ENCODE measurements around the gene FAM111B.
"Not testable (repeated sequence)": the region's sequence is repeated elsewhere in the genome, so short reads cannot be mapped to it uniquely, and the experiment has no call there.

The FAM111B gene

GRCh38 chr11:59102259-59102765, 4.7 kb upstream of the FAM111B start:
- no peak for DNase-seq (ENCODE audit: low read depth, low spot score)

- not testable (repeated sequence) for DNase-seq (ENCODE audit: low read depth, low spot score)
Measured at GRCh38 chr11:59107721-59108120, 684 bp downstream of the FAM111B start.

GRCh38 chr11:59112494-59112893, 5.5 kb downstream of the FAM111B start:
- no peak for DNase-seq (ENCODE audit: low read depth, low spot score)

GRCh38 chr11:59114344-59114743, 7.3 kb downstream of the FAM111B start:
- DNase-seq (ENCODE audit: low read depth, low spot score): no peak

GRCh38 chr11:59115553-59115952, 8.5 kb downstream of the FAM111B start:
- DNase-seq (ENCODE audit: low read depth, low spot score): no peak

- no peak for DNase-seq (ENCODE audit: low read depth, low spot score)
Measured at GRCh38 chr11:59117774-59118173, 10.7 kb downstream of the FAM111B start.

- DNase-seq (ENCODE audit: low read depth, low spot score): no peak
Measured at GRCh38 chr11:59119826-59120225, 12.8 kb downstream of the FAM111B start.

GRCh38 chr11:59135648-59136461, 28.8 kb downstream of the FAM111B start:
- DNase-seq (ENCODE audit: low read depth, low spot score): peak; percentile 47

GRCh38 chr11:59136551-59136950, 29.5 kb downstream of the FAM111B start:
- not testable (repeated sequence) for DNase-seq (ENCODE audit: low read depth, low spot score)

- DNase-seq (ENCODE audit: low read depth, low spot score): no peak
Measured at GRCh38 chr11:59137190-59137589, 30.2 kb downstream of the FAM111B start.

GRCh38 chr11:59138643-59139042, 31.6 kb downstream of the FAM111B start:
- no peak for DNase-seq (ENCODE audit: low read depth, low spot score)

GRCh38 chr11:59141191-59141590, 34.2 kb downstream of the FAM111B start:
- no peak for DNase-seq (ENCODE audit: low read depth, low spot score)

GRCh38 chr11:59141673-59142460, 34.8 kb downstream of the FAM111B start:
- no peak for DNase-seq (ENCODE audit: low read depth, low spot score)

GRCh38 chr11:59142530-59143507, 35.8 kb downstream of the FAM111B start, which contains the start of gene FAM111A:
Gene FAM111A (plus strand): TSS chr11:59142856. CDS start chr11:59148873, 6,017 bp downstream.
- peak; percentile 54 for DNase-seq (ENCODE audit: low read depth, low spot score)

GRCh38 chr11:59144096-59144495, 37.1 kb downstream of the FAM111B start:
- no peak for DNase-seq (ENCODE audit: low read depth, low spot score)

- DNase-seq (ENCODE audit: low read depth, low spot score): peak; percentile 33
Measured at GRCh38 chr11:59144579-59145345, 37.7 kb downstream of the FAM111B start.

- no peak for DNase-seq (ENCODE audit: low read depth, low spot score)
Measured at GRCh38 chr11:59145534-59145933, 38.5 kb downstream of the FAM111B start.

- no peak for DNase-seq (ENCODE audit: low read depth, low spot score)
Measured at GRCh38 chr11:59151761-59152160, 44.7 kb downstream of the FAM111B start.

- no peak for DNase-seq (ENCODE audit: low read depth, low spot score)
Measured at GRCh38 chr11:59152312-59152951, 45.4 kb downstream of the FAM111B start.

GRCh38 chr11:59154610-59155009, 47.6 kb downstream of the FAM111B start:
- DNase-seq (ENCODE audit: low read depth, low spot score): no peak

All from brain pericyte (primary cell).